ENCODE data around the gene CAMKK1.

CAMKK1 gene

GRCh38 chr17:3917391-3917931, 24.6 kb upstream of the CAMKK1 start:
- no peak for DNase-seq (ENCODE audit: low spot score)

GRCh38 chr17:3916825-3917224, 24.0 kb upstream of the CAMKK1 start:
- no peak for DNase-seq (ENCODE audit: low spot score)

- no peak for DNase-seq (ENCODE audit: low spot score)
Observed at GRCh38 chr17:3915995-3916696, 23.3 kb upstream of the CAMKK1 start, which contains the start of gene P2RX1. Gene P2RX1 (minus strand): TSS chr17:3916465. CDS start chr17:3916225, 240 bp downstream.

GRCh38 chr17:3915581-3915994, 22.7 kb upstream of the CAMKK1 start:
- no peak for DNase-seq (ENCODE audit: low spot score)

GRCh38 chr17:3914312-3914670, 21.4 kb upstream of the CAMKK1 start:
- no peak for DNase-seq (ENCODE audit: low spot score)

- peak; percentile 91 for DNase-seq (ENCODE audit: low spot score)
Observed at GRCh38 chr17:3913531-3914311, 20.9 kb upstream of the CAMKK1 start.

- no peak for DNase-seq (ENCODE audit: low spot score)
Observed at GRCh38 chr17:3912827-3913226, 20.0 kb upstream of the CAMKK1 start.

GRCh38 chr17:3911271-3912053, 18.6 kb upstream of the CAMKK1 start:
- no peak for DNase-seq (ENCODE audit: low spot score)

GRCh38 chr17:3910420-3911270, 17.8 kb upstream of the CAMKK1 start:
- no peak for DNase-seq (ENCODE audit: low spot score)

GRCh38 chr17:3909257-3909656, 16.4 kb upstream of the CAMKK1 start:
- DNase-seq (ENCODE audit: low spot score), result no peak

GRCh38 chr17:3907483-3908216, 14.8 kb upstream of the CAMKK1 start:
- DNase-seq (ENCODE audit: low spot score), result no peak

GRCh38 chr17:3906881-3907280, 14.0 kb upstream of the CAMKK1 start:
- no peak for DNase-seq (ENCODE audit: low spot score)

- DNase-seq (ENCODE audit: low spot score), result no peak
Observed at GRCh38 chr17:3905017-3905520, 12.2 kb upstream of the CAMKK1 start.

GRCh38 chr17:3904501-3904900, 11.6 kb upstream of the CAMKK1 start:
- no peak for DNase-seq (ENCODE audit: low spot score)

GRCh38 chr17:3903881-3904290, 11.0 kb upstream of the CAMKK1 start:
- DNase-seq (ENCODE audit: low spot score), result no peak

GRCh38 chr17:3903051-3903825, 10.4 kb upstream of the CAMKK1 start:
- DNase-seq (ENCODE audit: low spot score), result no peak

- no peak for DNase-seq (ENCODE audit: low spot score)
Observed at GRCh38 chr17:3900646-3901045, 7.8 kb upstream of the CAMKK1 start.

GRCh38 chr17:3897731-3898130, 4.9 kb upstream of the CAMKK1 start:
- no peak for DNase-seq (ENCODE audit: low spot score)

- no peak for DNase-seq (ENCODE audit: low spot score)
Observed at GRCh38 chr17:3896968-3897235, 4.0 kb upstream of the CAMKK1 start.
